Left ventricle myocardium inferior (tissue), 1 donor: Measurements from ENCODE around the gene TYW1B. TPM values are rescaled to one million over a fixed set of nuclear protein-coding genes. Genes with fewer than 3 reads are reported as not detected.
"Not testable (repeated sequence)": the region's sequence is repeated elsewhere in the genome, so short reads cannot be mapped to it uniquely, and the experiment has no call there.

Experiments
- DNase-seq: peaks from one replicate; pipeline ENCODE4 v3.0.0-alpha.2; 2020
- H3K27ac ChIP-seq: fragments of 200-600 bp; replicated peaks from 2 replicates; pipeline ENCODE4 v1.8.0; 2021
- H3K27me3 ChIP-seq: fragments of 200-600 bp; 2 replicates; pipeline ENCODE4 v1.8.0; 2021; ENCODE audit warnings: low read depth
- H3K36me3 ChIP-seq: fragments of 200-600 bp; 2 replicates; pipeline ENCODE4 v1.8.0; 2021
- H3K4me1 ChIP-seq: fragments of 200-600 bp; 2 replicates; pipeline ENCODE4 v1.8.0; 2021
- H3K4me3 ChIP-seq: fragments of 200-600 bp; 2 replicates; pipeline ENCODE4 v1.8.0; 2021; ENCODE audit warnings: mild to moderate bottlenecking, moderate library complexity
- H3K9me3 ChIP-seq: fragments of 200-600 bp; replicated peaks from 2 replicates; pipeline ENCODE4 v1.8.0; 2021
- intact Hi-C: fragments of 100-400 bp; cut with micrococcal nuclease; formaldehyde crosslinking; loops from one replicate; pipeline ENCODE4 v1.11.0; 2022
- microRNA-seq: library from miRNA; unstranded; fragments of <30 nt; microRNA quantifications from one replicate; pipeline ENCODE4 v1.2.0, GENCODE V29; 2020
- total RNA-seq: library from RNA; stranded (reverse); fragmentation: NEBNext Ultra II Directional; extraction: Animal tissue kit (Norgen Biotek cat#: 25700); gene quantifications from one replicate; pipeline ENCODE4 v1.2.1, GENCODE V29; 2021
- TF ChIP-seq, protein P1 (sequence below): fragments of 200-600 bp; IDR thresholded peaks from 2 replicates; pipeline ENCODE4 v1.8.0; 2021; ENCODE audit warnings: antibody characterized with exemption, mild to moderate bottlenecking, borderline replicate concordance
- donor health status: DM: no; HTN: yes; CAD: no; lungs with severe emphysema.

TYW1B gene
- total RNA-seq, 1 donor from 2014 or later: 2.5 TPM

DNA sequence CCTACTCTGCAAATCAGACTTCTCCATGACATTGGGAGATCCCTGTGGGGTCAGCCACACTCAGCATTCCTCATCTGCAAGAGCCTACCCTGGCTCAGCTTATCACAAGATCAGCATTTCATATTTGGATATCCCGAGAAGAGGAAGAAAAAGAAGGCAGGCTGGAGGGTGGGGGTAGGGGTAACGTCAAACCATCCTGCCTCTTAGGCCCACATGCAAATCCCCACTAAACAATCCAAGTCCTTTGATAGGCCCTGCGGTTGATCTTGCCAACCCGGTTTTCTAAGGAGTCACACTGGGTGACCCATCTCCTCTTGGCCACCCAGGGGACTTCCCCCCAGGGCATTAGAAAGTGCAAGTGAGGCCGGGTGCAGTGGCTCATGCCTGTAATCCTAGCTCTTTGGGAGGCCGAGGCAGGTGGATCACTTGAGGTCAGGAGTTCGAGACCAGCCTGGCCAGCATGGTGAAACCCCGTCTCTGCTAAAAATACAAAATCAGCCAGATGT is 287.8 kb downstream of the TYW1B start:
- H3K27me3 ChIP-seq: no peaks in the 10 kb centered on the region
- intact Hi-C loops: no loop called here
- no peaks in the 10 kb centered on the region for H3K4me1 ChIP-seq
- DNase-seq: no peak
- H3K36me3 ChIP-seq: no peaks in the 10 kb centered on the region
- no peak overlapping the region for H3K27ac ChIP-seq
- no peak overlapping the region for H3K4me3 ChIP-seq
- H3K9me3 ChIP-seq: no peaks in the 10 kb centered on the region
- TF ChIP-seq, protein P1, sequence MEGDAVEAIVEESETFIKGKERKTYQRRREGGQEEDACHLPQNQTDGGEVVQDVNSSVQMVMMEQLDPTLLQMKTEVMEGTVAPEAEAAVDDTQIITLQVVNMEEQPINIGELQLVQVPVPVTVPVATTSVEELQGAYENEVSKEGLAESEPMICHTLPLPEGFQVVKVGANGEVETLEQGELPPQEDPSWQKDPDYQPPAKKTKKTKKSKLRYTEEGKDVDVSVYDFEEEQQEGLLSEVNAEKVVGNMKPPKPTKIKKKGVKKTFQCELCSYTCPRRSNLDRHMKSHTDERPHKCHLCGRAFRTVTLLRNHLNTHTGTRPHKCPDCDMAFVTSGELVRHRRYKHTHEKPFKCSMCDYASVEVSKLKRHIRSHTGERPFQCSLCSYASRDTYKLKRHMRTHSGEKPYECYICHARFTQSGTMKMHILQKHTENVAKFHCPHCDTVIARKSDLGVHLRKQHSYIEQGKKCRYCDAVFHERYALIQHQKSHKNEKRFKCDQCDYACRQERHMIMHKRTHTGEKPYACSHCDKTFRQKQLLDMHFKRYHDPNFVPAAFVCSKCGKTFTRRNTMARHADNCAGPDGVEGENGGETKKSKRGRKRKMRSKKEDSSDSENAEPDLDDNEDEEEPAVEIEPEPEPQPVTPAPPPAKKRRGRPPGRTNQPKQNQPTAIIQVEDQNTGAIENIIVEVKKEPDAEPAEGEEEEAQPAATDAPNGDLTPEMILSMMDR: no peak

DNA sequence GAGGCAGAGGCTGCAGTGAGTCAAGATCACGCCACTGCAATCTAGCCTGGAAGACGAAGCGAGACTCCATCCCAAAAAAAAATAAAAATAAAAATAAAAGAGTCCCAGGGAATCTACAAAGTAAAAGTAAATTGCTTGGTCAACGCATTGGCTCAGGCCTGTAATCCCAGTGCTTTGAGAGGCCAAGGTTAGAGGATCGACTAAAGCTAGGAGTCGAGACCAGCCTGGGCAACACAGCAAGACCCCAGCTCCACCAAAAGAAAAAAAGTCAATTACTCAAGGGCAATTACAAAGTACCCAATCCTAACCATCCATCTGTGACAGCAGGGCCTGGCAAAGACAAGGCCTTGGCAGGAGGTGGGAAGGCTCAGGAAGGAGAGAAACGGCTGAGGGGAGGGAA is 288.3 kb downstream of the TYW1B start:
- Histone ChIP-seq H3K27me3 (no peaks in the 10 kb centered on the region), H3K4me3 (no peak overlapping the region), H3K9me3 (no peaks in the 10 kb centered on the region), H3K4me1 (no peaks in the 10 kb centered on the region), H3K36me3 (no peaks in the 10 kb centered on the region), H3K27ac (no peak overlapping the region)
- TF ChIP-seq, protein P1: no peak
- no peak for DNase-seq
- intact Hi-C loops: no loop called here

DNA sequence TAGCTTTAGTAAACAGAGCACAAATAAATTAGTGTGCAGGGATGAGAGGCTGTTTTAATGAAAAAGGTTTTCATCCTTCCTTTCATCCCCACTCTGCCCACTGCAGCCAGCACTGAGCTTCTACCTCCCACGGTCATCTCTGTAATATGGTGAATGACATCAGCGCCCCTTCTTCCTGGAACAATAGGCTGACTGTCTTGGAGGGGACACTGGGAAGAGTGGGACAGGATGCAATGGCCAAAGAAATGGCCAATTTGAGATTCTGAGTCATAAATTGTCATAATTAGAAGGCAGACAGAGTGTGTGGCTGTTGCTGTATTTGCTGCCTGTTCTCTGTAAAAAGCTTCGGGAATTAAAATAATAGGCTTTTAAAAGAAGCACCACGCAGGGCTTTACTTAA is 289.1 kb downstream of the TYW1B start:
- TF ChIP-seq, protein P1: no peak
- H3K27me3 ChIP-seq: no peaks in the 10 kb centered on the region
- H3K27ac ChIP-seq: no peak overlapping the region
- H3K9me3 ChIP-seq: no peaks in the 10 kb centered on the region
- no peaks in the 10 kb centered on the region for H3K4me1 ChIP-seq
- no peak for DNase-seq
- intact Hi-C loops: no loop called here
- H3K36me3 ChIP-seq: no peaks in the 10 kb centered on the region
- no peak overlapping the region for H3K4me3 ChIP-seq

DNA sequence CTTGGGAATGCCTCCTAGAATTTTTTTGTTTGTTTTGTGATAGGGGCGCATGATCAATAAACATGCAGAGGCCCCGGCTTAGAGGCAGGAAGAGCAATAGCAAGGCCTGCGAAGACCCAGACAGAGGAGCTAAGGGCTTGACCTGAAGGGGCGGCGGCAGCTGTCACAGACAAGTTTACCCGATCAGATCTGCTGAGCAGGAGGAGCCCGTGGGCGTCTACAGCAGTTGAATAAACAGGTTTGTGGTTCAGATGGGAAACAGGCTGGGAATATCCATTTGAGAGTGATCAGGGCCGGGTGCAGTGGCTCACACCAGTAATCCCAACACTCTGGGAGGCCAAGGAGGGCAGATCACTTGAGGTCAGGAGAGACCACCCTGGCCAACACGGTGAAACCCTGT is 289.9 kb downstream of the TYW1B start:
- no peaks in the 10 kb centered on the region for H3K27me3 ChIP-seq
- no peaks in the 10 kb centered on the region for H3K4me1 ChIP-seq
- H3K9me3 ChIP-seq: no peaks in the 10 kb centered on the region
- intact Hi-C loops: no loop called here
- no peaks in the 10 kb centered on the region for H3K36me3 ChIP-seq
- TF ChIP-seq, protein P1: no peak
- H3K4me3 ChIP-seq: no peak overlapping the region
- no peak for DNase-seq
- no peak overlapping the region for H3K27ac ChIP-seq

DNA sequence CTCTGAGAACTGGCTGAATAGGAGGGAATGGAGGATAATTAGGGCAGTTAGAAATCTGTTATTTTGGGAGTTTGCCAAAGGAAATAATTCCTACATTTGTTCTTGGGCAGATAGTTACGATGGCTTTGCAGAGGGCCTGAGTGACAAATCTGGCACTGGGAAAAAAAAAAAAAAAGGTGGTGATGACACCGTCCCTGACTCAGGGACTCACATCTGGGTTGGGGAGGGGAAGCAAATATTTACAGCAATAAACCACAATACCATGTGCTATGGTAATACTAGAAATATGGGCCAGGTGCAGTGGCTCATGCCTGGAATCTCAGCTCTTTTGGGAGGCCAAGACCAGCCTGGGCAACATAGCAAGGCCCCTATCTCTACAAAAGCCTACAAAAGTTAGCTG is 292.0 kb downstream of the TYW1B start:
- H3K4me1 ChIP-seq, DNase-seq, intact Hi-C loops, H3K27me3 ChIP-seq, H3K36me3 ChIP-seq, H3K27ac ChIP-seq, H3K4me3 ChIP-seq, H3K9me3 ChIP-seq: not testable (repeated sequence)

DNA sequence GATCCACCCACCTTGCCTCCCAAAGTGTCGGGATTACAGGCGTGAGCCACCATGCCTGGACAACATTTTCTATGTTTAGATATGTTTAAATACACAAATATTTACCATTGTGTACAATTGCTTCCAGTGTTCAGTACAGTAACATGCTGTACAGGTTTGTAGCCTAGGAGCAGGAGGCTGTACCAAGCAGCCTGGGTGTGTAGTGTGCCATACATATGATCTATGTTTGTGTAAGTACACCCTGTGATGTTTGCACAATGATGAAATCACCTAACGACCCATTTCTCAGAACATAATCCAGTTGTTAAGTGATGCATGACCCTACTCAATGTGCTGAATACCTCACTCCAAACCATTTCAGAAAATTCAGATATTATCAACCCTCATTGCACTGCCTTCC is 297.0 kb downstream of the TYW1B start:
- H3K4me3 ChIP-seq, DNase-seq, H3K27me3 ChIP-seq, H3K4me1 ChIP-seq, intact Hi-C loops, H3K36me3 ChIP-seq, H3K27ac ChIP-seq, H3K9me3 ChIP-seq: not testable (repeated sequence)

Small RNA genes lying within 50 kb of the gene (microRNA-seq; reads per million reads assigned to microRNA genes)
- not detected for gene MIR4650-2

Other genes with a start within 250 kb of the TYW1B start
- gene POM121, start 96.9 kb upstream of the TYW1B start, total RNA-seq: 17.3 TPM
- gene TRIM74, start 141.3 kb upstream of the TYW1B start, total RNA-seq: not detected
- not detected for gene SPDYE8, start 201.6 kb upstream of the TYW1B start, total RNA-seq
- gene SPDYE11, start 229.7 kb upstream of the TYW1B start, total RNA-seq: not detected